Cardiac fibroblast (primary cell): ENCODE measurements around the gene ANO1.
"Not testable (repeated sequence)": the region's sequence is repeated elsewhere in the genome, so short reads cannot be mapped to it uniquely, and the experiment has no call there.

Experiments used
- DNase-seq, 2 donors: peaks; one replicate each; pipeline versions ENCODE4 v3.0.0 to v3.0.0-alpha.2; 2010; ENCODE audit warnings: low read depth in 2 of 2
- H3K4me3 ChIP-seq, 2 donors: replicated peaks in 1 of 2; 1 replicate in 1 of 2; 2 replicates in 1 of 2; pipeline ENCODE4 v1.5.1; 2011; ENCODE audit warnings: low read depth in 2 of 2, low read length in 2 of 2, mild to moderate bottlenecking in 2 of 2, moderate library complexity in 1 of 2
- CTCF ChIP-seq: IDR thresholded peaks from one replicate; pipeline ENCODE4 v1.5.1; 2011; ENCODE audit warnings: low read depth, mild to moderate bottlenecking, low read length, inconsistent platforms

The ANO1 gene

GRCh38 chr11:70212227-70212811 lies 134.2 kb downstream of the ANO1 start:
- TF ChIP-seq CTCF: no peak
- no peak overlapping the region for H3K4me3 ChIP-seq
- DNase-seq: no peak

- not testable (repeated sequence) for H3K4me3 ChIP-seq, DNase-seq
Measured at GRCh38 chr11:70217388-70217787, 139.3 kb downstream of the ANO1 start.

- not testable (repeated sequence) for DNase-seq, H3K4me3 ChIP-seq
Measured at GRCh38 chr11:70218076-70218475, 140.0 kb downstream of the ANO1 start.

- H3K4me3 ChIP-seq: no peak overlapping the region
- TF ChIP-seq CTCF: no peak
- no peak for DNase-seq
Measured at GRCh38 chr11:70220136-70220535, 142.0 kb downstream of the ANO1 start.

- no peak overlapping the region for H3K4me3 ChIP-seq
- DNase-seq: peak; percentile 23 to 48
- no peak for TF ChIP-seq CTCF
Measured at GRCh38 chr11:70220920-70221319, 142.8 kb downstream of the ANO1 start.

- TF ChIP-seq CTCF: no peak
- no peak overlapping the region for H3K4me3 ChIP-seq
- DNase-seq: peak in 1 of 2 donors; percentile 67
Measured at GRCh38 chr11:70225681-70226177, 147.6 kb downstream of the ANO1 start.

- no peak overlapping the region for H3K4me3 ChIP-seq
- DNase-seq: no peak
- no peak for TF ChIP-seq CTCF
Measured at GRCh38 chr11:70226183-70226582, 148.1 kb downstream of the ANO1 start.

GRCh38 chr11:70226967-70227366 lies 148.8 kb downstream of the ANO1 start:
- peak in 1 of 2 donors; percentile 43 for DNase-seq

More at GRCh38 chr11:70226967-70227366, 148.8 kb downstream of the ANO1 start:
- TF ChIP-seq CTCF: peak; percentile 38
- H3K4me3 ChIP-seq: no peak overlapping the region
